ENCODE data around the gene PRDM8. TPM values are rescaled to one million over a fixed set of nuclear protein-coding genes. Genes with fewer than 3 reads are reported as not detected.

The PRDM8 gene
- total RNA-seq, 2 donors from 2014 or later, result 26.6 to 58.0 TPM

DNA sequence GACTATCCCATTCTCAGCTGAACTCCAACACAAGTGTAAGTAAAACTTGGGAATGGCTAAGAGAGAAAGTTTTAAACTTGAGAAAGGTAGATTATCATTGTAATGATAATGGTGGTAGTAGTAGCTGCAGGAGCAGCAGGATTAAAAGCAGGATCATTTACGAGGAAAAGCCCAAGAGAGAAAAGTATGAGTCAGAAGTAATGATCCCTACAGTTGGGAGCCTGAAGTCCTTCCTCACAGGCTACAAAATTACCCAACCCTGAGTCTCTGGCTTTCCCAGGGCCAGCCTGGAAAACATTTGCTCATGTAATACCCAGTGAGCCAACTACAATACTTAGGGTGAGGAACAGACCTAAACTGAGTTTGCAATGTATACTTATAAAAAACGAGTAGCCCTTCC, 4.4 kb upstream of the PRDM8 start:
- intact Hi-C loops (cut with DNase I), result no loop called here
- WGBS, result 41% methylated on average over 2 of the region's 2 CpGs
- no peak for DNase-seq (ENCODE audit: low spot score)
- Histone ChIP-seq H3K36me3 (no peaks in the 10 kb centered on the region), H3K4me3 (no peak overlapping the region), H3K4me1 (replicated peaks) (no peaks in the 10 kb centered on the region), H3K27ac (no peak overlapping the region), H3K9me3 (no peaks in the 10 kb centered on the region), H3K27me3 (replicated peaks; ENCODE audit: insufficient read depth) (no peaks in the 10 kb centered on the region)
- TF ChIP-seq POLR2AphosphoS5 (IDR thresholded peaks at IDR 0.05), result no peak
- TF ChIP-seq CTCF (IDR thresholded peaks at IDR 0.05), result no peak
- no peak for TF ChIP-seq POLR2A (IDR thresholded peaks at IDR 0.05)

DNA sequence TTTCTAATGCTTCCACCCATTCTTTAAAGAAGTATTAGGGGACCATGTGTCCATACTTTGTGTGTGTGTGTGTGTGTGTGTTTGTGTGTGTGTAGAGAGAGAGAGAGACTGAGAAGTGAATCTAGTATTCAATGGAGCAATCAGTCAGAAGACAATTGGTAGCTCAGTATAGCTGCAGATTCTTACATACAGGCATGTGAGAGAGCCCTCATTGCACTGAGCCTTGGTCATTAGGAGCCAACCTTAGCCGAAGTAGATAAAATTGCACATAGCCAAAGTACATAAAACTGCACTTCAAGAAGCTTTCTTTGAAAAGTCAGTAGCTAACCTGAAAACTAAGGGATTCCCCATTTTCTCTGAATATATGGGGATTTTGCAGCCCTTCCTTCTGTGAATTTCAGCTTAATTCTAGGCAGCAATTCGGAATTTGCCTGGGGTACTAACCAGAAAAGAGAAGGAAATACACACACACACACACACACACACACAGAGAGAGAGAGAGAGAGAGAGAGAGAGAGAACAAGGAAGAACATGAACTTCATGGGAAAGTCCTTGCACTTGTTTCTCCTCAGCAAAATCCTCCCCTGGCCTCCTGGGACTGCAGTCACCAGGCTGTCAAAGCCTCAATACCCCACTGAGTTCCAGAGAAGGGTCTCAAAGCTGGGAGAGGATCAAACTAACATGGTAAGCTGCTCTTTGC, 1.7 kb upstream of the PRDM8 start:
- Histone ChIP-seq H3K9me3 (no peaks in the 10 kb centered on the region), H3K27ac (peak overlapping the region in 1 of 2 donors; percentile 86), H3K4me1 (replicated peaks) (no peaks in the 10 kb centered on the region), H3K4me3 (peak overlapping the region in 1 of 2 donors; percentile 56), H3K36me3 (no peaks in the 10 kb centered on the region), H3K27me3 (replicated peaks; ENCODE audit: insufficient read depth) (no peaks in the 10 kb centered on the region)
- DNase-seq (ENCODE audit: low spot score), result no peak
- intact Hi-C loops (cut with DNase I), result no loop called here
- no peak for TF ChIP-seq CTCF (IDR thresholded peaks at IDR 0.05)
- TF ChIP-seq POLR2AphosphoS5 (IDR thresholded peaks at IDR 0.05), result no peak
- TF ChIP-seq POLR2A (IDR thresholded peaks at IDR 0.05), result no peak
- 49% methylated on average over 2 of the region's 2 CpGs for WGBS

DNA sequence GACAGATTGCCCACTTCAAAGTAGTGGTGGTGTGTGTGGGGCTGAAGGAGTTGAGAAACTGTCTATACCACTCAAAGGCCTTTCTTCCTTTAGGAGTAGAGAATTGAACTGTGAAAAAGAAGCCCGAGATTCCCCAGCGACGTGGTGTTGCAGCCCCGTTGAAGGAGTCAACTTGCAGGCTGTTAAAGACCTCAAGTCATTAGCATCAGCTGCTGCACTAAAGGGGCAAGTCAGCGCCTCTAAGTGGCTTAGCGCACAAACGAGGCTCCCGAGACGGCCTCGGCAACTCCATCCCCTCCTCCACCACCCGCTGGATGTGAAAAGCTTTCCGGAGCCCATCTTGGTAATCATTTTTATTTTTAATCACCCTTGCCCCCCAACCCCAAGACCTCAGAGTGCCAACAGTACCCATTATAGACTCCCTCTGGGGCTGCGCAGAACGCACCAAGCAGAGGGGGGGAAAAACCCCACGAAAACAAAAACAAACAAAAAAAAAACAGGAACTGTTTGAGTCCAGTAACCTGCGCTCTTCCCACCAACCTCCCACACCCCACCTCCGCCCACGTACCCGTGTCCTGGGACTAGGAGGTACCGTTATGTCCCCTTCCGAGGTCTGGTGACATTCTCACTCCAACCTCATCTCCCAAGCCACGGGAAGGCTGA, 913 bp upstream of the PRDM8 start:
- Histone ChIP-seq H3K27ac (peak overlapping the region; percentile 68 to 86), H3K4me1 (replicated peaks) (no peaks in the 10 kb centered on the region), H3K27me3 (replicated peaks; ENCODE audit: insufficient read depth) (no peaks in the 10 kb centered on the region), H3K9me3 (no peaks in the 10 kb centered on the region), H3K36me3 (no peaks in the 10 kb centered on the region), H3K4me3 (peak overlapping the region; percentile 41 to 56)
- WGBS, result 35% methylated on average over 22 of the region's 22 CpGs
- no peak for TF ChIP-seq POLR2A (IDR thresholded peaks at IDR 0.05)
- no peak for TF ChIP-seq POLR2AphosphoS5 (IDR thresholded peaks at IDR 0.05)
- TF ChIP-seq CTCF (IDR thresholded peaks at IDR 0.05), result no peak
- no peak for DNase-seq (ENCODE audit: low spot score)
- intact Hi-C loops (cut with DNase I), result no loop called here

GRCh38 chr4:80197601-80198440, 518 bp downstream of the PRDM8 start:
- Histone ChIP-seq H3K36me3 (no peaks in the 10 kb centered on the region), H3K27me3 (replicated peaks; ENCODE audit: insufficient read depth) (no peaks in the 10 kb centered on the region), H3K4me1 (replicated peaks) (no peaks in the 10 kb centered on the region), H3K9me3 (no peaks in the 10 kb centered on the region), H3K27ac (peak overlapping the region; percentile 68 to 86), H3K4me3 (peak overlapping the region; percentile 41 to 56)
- no peak for DNase-seq (ENCODE audit: low spot score)
- intact Hi-C loops (cut with DNase I), result no loop called here
- WGBS, result 17% methylated on average over 45 of the region's 45 CpGs
- TF ChIP-seq POLR2AphosphoS5 (IDR thresholded peaks at IDR 0.05), result no peak
- no peak for TF ChIP-seq CTCF (IDR thresholded peaks at IDR 0.05)
- TF ChIP-seq POLR2A (IDR thresholded peaks at IDR 0.05), result no peak

Measured in prostate gland (tissue), 2 donors.